Mucosa of stomach (tissue), 1 donor: ENCODE results near the gene IDH3B.

Source experiments
- H3K27me3 ChIP-seq: one replicate; pipeline ENCODE4 v1.7.0; 2013; ENCODE audit warnings: mild to moderate bottlenecking, low read length; ENCODE audit not compliant: control insufficient read depth, insufficient read depth
- H3K36me3 ChIP-seq: one replicate; pipeline ENCODE4 v1.7.0; 2013; ENCODE audit warnings: low read length; ENCODE audit not compliant: control insufficient read depth, insufficient read depth
- H3K4me1 ChIP-seq: one replicate; pipeline ENCODE4 v1.7.0; 2013; ENCODE audit warnings: mild to moderate bottlenecking, low read length; ENCODE audit not compliant: control insufficient read depth, insufficient read depth
- H3K4me3 ChIP-seq: one replicate; pipeline ENCODE4 v1.7.0; 2013; ENCODE audit warnings: low read length
- H3K9ac ChIP-seq: one replicate; pipeline ENCODE4 v1.7.0; 2013; ENCODE audit warnings: mild to moderate bottlenecking, low read length, moderate library complexity
- H3K9me3 ChIP-seq: one replicate; pipeline ENCODE4 v1.7.0; 2013; ENCODE audit warnings: mild to moderate bottlenecking, low read length, moderate library complexity; ENCODE audit not compliant: control insufficient read depth
- donor health status: Pancreatic carcinoma.

Gene IDH3B

GRCh38 chr20:2663887-2664719 lies at the start of gene IDH3B:
IDH3B (minus strand) TSS chr20:2664216; CDS start chr20:2664188, 28 bp downstream.
- peak within 1 kb of the TSS; percentile 94 for H3K4me3 ChIP-seq
- H3K4me1 ChIP-seq = peaks cover 12% of the 10 kb centered on the region
- no peaks in the 10 kb centered on the region for H3K27me3 ChIP-seq
- H3K9ac ChIP-seq = peak within 1 kb of the TSS; percentile 80
- peaks cover 5% of the 10 kb centered on the region for H3K36me3 ChIP-seq
- no peaks in the 10 kb centered on the region for H3K9me3 ChIP-seq

- H3K4me3 ChIP-seq = no peak overlapping the region
- H3K27me3 ChIP-seq = no peaks in the 10 kb centered on the region
- H3K36me3 ChIP-seq = no peaks in the 10 kb centered on the region
These were observed 49.3 kb upstream of the IDH3B start for GRCh38 chr20:2713285-2713684.

GRCh38 chr20:2709205-2709981 lies 45.4 kb upstream of the IDH3B start:
- H3K9me3 ChIP-seq = no peaks in the 10 kb centered on the region
- H3K9ac ChIP-seq = no peak overlapping the region
- no peak overlapping the region for H3K4me3 ChIP-seq
- H3K36me3 ChIP-seq = no peaks in the 10 kb centered on the region
- no peaks in the 10 kb centered on the region for H3K4me1 ChIP-seq
- no peaks in the 10 kb centered on the region for H3K27me3 ChIP-seq

More at GRCh38 chr20:2713285-2713684, 49.3 kb upstream of the IDH3B start:
- Histone ChIP-seq H3K4me1 (no peaks in the 10 kb centered on the region), H3K9ac (no peak overlapping the region), H3K9me3 (no peaks in the 10 kb centered on the region)

- H3K4me1 ChIP-seq = no peaks in the 10 kb centered on the region
- H3K9me3 ChIP-seq = no peaks in the 10 kb centered on the region
- H3K9ac ChIP-seq = no peak overlapping the region
- H3K27me3 ChIP-seq = no peaks in the 10 kb centered on the region
- H3K4me3 ChIP-seq = no peak overlapping the region
- H3K36me3 ChIP-seq = no peaks in the 10 kb centered on the region
These were observed 44.6 kb upstream of the IDH3B start for GRCh38 chr20:2708665-2709064.

GRCh38 chr20:2708073-2708415 lies 44.0 kb upstream of the IDH3B start:
- Histone ChIP-seq H3K4me3 (no peak overlapping the region), H3K9me3 (no peaks in the 10 kb centered on the region), H3K4me1 (no peaks in the 10 kb centered on the region), H3K36me3 (no peaks in the 10 kb centered on the region), H3K9ac (no peak overlapping the region), H3K27me3 (no peaks in the 10 kb centered on the region)

- Histone ChIP-seq H3K9me3 (no peaks in the 10 kb centered on the region), H3K9ac (no peak overlapping the region), H3K27me3 (no peaks in the 10 kb centered on the region), H3K36me3 (no peaks in the 10 kb centered on the region), H3K4me1 (no peaks in the 10 kb centered on the region), H3K4me3 (no peak overlapping the region)
These were observed 43.5 kb upstream of the IDH3B start for GRCh38 chr20:2707353-2708072.

GRCh38 chr20:2706688-2707352 lies 42.8 kb upstream of the IDH3B start:
- Histone ChIP-seq H3K36me3 (no peaks in the 10 kb centered on the region), H3K27me3 (no peaks in the 10 kb centered on the region), H3K4me1 (no peaks in the 10 kb centered on the region), H3K9ac (no peak overlapping the region), H3K4me3 (no peak overlapping the region), H3K9me3 (no peaks in the 10 kb centered on the region)

GRCh38 chr20:2705931-2706645 lies 42.1 kb upstream of the IDH3B start:
- Histone ChIP-seq H3K27me3 (no peaks in the 10 kb centered on the region), H3K4me1 (no peaks in the 10 kb centered on the region), H3K36me3 (no peaks in the 10 kb centered on the region)

GRCh38 chr20:2703716-2704475 lies 39.9 kb upstream of the IDH3B start:
- Histone ChIP-seq H3K4me1 (no peaks in the 10 kb centered on the region), H3K27me3 (no peaks in the 10 kb centered on the region), H3K36me3 (no peaks in the 10 kb centered on the region), H3K4me3 (no peak overlapping the region), H3K9me3 (no peaks in the 10 kb centered on the region), H3K9ac (no peak overlapping the region)

More at GRCh38 chr20:2705931-2706645, 42.1 kb upstream of the IDH3B start:
- Histone ChIP-seq H3K9ac (no peak overlapping the region), H3K9me3 (no peaks in the 10 kb centered on the region), H3K4me3 (no peak overlapping the region)

GRCh38 chr20:2701671-2702081 lies 37.7 kb upstream of the IDH3B start:
- peaks cover 8% of the 10 kb centered on the region for H3K27me3 ChIP-seq
- H3K9me3 ChIP-seq = no peaks in the 10 kb centered on the region
- no peak overlapping the region for H3K9ac ChIP-seq
- no peak overlapping the region for H3K4me3 ChIP-seq
- no peaks in the 10 kb centered on the region for H3K4me1 ChIP-seq
- no peaks in the 10 kb centered on the region for H3K36me3 ChIP-seq
